Stimulated activated CD8-positive, alpha-beta memory T cell treated with anti-CD3 and anti-CD28 coated beads, Interleukin-2, amount 100 ng/mL, for 1 hour (primary cell): ENCODE measurements around the gene KLRD1.
A peak's percentile ranks its signal among the peaks of the same experiment; 100 is the strongest.
"Not testable (repeated sequence)": the region's sequence is repeated elsewhere in the genome, so short reads cannot be mapped to it uniquely, and the experiment has no call there.

ENCODE experiments used
- DNase-seq, 2 donors: peaks; one replicate each; pipeline ENCODE4 v3.0.0-alpha.2; 2020; ENCODE audit warnings: low read depth in 2 of 2

Gene KLRD1

DNA sequence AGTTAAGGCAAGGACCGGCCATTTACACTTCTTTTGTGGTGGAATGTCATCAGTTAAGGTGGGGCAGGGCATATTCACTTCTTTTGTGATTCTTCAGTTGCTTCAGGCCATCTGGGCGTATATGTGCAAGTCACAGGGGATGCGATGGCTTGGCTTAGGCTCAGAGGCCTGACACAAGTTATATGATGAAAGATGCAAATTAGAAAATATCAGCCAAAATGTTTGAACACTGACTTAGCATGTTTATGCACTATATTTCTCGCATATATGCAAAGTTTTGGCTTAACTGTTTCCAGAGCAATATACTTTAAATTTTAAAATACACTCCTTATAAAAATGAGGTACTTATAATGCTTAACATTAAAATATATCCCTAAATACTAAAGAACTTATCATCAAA lies 30.8 kb downstream of the KLRD1 start:
- DNase-seq, result not testable (repeated sequence)

DNA sequence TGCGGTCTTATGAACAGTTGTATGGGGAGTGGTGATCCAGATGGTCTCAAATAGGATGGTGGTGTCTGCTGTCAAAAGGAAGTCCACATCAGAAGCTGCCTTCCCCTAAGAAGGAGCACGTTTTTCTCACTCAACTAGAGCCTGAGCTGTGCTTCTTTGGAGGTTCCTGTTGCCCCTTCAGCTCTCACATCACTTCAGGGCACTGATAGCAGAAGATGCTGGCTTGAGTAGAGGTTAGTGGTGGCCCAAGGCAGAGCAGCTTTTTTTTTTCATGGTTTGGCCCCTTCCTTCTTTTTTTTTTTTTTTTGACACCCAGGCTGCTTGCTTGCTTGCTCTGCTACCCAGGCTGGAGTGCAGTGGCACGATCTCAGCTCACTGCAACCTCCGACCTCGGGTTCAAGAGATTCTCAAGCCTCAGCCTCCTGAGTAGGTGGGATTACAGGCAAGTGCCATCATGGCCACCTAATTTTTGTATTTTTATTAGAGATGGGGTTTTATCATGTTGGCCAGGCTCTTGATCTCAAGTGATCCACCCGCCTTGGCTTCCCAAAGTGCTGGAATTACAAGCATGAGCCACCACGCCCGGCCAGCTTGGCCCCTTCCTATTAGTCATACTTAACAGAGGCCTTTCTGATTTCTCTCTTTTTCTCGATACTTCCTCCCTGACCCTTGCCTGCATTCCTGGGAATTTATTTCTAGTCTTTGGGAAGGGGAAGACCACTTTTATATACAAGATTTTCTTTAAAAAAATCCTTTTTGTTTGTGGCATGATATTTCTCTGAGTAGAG lies 31.6 kb downstream of the KLRD1 start:
- no peak for DNase-seq

- not testable (repeated sequence) for DNase-seq
These were observed 33.3 kb downstream of the KLRD1 start for GRCh38 chr12:10340946-10341345.

- DNase-seq, result no peak
These were observed 34.3 kb downstream of the KLRD1 start for GRCh38 chr12:10341892-10342509.

DNA sequence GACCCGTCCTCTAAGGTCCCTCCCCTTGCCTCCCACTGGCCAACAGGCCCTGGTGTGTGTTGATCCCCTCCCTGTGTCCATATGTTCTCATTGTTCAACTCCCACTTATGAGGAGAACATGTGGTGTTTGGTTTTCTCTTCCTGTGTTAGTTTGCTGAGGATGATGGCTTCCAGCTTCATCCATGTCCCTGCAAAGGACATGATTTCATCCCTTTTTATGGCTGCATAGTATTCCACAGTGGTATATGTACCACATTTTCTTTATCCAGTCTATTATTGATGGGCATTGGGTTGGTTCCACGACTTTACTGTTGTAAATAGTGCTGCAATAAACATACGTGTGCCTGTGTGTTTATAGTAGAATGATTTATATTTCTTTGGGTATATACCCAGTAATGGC lies 43.8 kb downstream of the KLRD1 start:
- DNase-seq, result not testable (repeated sequence)

DNA sequence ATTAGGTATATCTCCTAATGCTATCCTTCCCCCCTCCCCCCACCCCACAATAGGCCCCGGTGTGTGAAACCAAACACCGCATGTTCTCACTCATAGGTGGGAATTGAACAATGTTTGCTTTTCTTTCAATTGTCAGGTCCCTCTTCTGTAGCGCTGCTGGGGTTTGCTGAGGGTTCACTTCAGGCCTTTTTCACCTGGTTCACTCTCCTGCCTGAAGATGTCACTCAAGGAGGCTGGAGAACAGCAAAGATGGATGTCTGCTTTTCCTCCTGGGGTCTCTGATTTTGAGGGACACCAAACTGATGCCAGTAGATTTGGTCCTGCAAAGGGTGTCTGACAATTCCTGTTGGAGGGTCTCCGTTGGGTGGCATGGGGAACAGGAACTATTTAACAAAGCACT lies 46.4 kb downstream of the KLRD1 start:
- DNase-seq, result no peak

GRCh38 chr12:10354502-10354901 lies 46.8 kb downstream of the KLRD1 start:
- DNase-seq, result no peak

DNA sequence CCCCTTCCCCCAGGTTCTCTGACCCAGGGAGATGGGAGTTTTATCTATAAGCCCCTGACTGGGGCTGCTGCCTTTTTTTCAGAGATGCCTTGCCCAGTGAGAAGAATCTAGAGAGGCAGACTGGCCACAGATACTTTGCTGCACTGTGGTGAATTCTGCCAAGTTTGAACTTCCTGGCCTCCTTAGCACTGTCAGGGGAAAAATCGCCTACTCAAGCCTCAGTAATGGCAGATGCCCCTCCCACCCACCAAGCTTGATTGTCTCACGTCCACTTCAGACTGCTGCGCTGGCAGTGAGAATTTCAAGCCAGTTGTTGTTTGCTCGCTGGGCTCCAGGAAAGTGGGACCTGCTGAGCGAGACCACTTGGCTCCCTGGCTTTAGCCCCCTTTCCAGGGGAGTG lies 50.5 kb downstream of the KLRD1 start:
- no peak for DNase-seq

- DNase-seq, result no peak
These were observed 51.3 kb downstream of the KLRD1 start for GRCh38 chr12:10358969-10359368.

GRCh38 chr12:10361084-10361483 lies 53.4 kb downstream of the KLRD1 start:
- DNase-seq, result no peak

GRCh38 chr12:10361622-10362021 lies 54.0 kb downstream of the KLRD1 start:
- DNase-seq, result no peak

GRCh38 chr12:10362325-10362724 lies 54.7 kb downstream of the KLRD1 start:
- DNase-seq, result no peak

GRCh38 chr12:10362828-10363657 lies 55.4 kb downstream of the KLRD1 start:
- DNase-seq, result no peak

DNA sequence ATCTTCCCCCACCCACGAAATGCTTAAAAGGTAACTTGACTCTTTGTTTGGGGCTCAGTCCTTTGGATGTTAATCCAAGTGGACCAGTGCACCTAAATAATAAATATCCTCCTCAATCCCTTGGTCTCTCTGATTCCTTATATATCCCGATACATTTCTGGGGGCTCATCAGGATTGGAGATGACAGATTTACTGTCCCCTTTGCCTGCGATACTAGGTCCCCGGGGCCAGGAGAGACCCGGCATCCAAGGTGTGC lies 55.9 kb downstream of the KLRD1 start:
- DNase-seq, result no peak

- DNase-seq, result no peak
These were observed 56.5 kb downstream of the KLRD1 start for GRCh38 chr12:10363914-10364814.

DNA sequence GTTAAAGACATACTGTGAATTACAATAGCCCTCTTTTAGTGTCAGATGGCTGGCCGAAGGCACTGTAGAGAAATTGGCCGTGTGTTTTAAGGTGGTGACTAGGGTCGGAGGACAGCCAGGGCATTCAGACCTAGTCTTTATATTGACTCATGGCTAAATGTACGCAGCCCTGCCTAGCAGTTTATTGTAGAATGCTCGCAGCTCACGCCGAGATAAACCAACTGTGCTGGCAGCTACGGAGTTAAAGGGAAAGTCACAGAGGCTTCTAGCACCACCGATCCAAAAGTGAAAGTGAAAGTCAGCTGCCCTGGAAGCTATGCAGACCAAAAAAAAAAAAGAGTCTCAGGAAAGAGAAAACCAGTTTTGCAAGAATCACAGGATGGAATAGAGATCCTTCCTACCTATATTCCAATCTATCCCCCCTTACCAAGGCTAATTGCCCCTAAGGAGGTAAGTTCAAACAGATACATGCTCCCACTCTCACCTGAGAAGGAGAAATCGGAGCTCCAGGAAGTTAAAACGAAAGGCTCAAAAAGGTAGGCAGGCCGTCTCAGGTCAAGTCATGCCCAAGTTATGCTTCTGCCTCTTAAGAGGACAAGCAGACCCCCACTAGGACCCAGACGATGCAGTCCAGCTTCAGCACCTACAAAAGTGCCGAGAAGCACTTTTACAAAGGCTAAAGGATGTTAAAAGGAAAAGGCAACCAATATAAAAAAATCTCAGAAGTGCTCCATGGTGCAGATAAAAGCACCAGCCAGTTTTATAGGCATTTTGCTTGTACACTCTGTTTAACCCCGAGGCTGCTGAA lies 57.3 kb downstream of the KLRD1 start:
- DNase-seq, result peak in 1 of 2 donors; percentile 30

DNA sequence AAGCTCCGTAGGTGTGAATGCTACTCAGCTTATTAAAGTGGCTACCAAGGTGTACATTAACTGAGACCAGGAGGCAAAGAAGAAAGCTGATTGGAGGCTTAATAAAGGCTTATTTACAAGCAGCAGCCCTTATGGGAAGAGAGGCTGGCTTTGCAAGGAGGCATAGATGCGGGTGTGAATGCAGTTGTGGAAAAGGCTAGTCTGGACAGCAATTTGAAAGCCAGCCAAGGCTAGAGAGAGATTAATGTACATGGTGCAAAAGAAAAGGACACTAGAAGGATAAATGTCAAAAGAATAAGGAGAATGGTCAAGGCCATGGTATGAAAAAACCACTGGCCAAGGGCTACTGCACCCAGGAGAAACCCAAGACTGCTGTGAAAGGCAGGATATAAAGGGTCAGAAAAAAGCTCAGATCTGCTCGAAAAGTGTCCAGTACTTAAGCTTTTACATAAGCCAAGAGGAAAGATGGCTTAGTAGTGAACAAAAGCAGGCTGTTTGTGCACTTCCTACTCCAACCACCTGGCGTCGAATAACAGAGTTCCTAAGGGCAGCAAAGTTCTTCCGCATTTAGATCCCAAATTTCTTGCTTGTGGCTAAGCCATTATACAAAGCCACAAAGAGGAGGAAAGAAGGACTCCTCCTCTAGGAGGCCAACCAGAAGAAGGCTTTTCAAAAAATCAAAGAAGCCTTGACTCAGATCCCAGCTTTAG lies 58.2 kb downstream of the KLRD1 start:
- DNase-seq, result no peak

DNA sequence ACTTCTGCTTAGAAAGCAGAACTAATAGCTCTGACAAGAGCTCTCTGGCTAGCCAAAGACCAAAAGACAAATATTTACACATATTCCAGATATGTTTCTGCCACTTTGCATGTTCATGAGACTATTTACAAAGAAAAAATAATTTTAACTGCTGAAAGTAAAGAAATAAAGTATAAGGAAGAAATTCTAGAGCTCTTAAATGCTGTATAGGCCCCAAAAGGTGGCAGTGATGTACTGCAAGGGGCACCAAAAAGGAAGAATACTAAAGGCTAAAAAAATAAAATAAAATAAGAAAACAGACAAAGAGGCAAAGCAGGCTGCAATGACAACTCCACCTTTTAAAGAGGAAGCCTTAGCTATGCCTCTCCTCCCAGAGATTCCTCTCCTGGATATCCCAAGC lies 59.2 kb downstream of the KLRD1 start:
- no peak for DNase-seq

DNA sequence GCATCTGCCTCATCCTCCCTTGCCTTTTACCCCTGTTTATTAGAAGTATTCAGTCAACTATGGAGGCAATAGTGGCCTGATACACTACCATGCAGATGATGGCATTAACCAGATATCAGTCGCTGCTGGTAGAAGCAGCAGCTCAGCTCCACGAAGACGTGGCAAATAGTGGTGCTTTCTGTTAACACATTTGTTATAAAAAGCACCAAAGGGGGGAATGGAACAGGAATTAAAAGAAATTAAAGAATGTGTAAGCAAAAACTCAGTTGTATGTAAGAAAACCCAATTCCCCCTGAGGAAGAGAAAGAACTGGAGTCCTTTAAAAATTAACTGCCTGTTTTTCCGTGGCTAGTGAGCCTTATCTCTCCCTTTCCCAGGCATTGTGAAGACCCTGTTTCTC lies 60.0 kb downstream of the KLRD1 start:
- DNase-seq, result not testable (repeated sequence)
